Hepatocyte (in vitro differentiated cells): ENCODE results near the gene MEIS2. TPM values are rescaled to one million over a fixed set of nuclear protein-coding genes. Genes with fewer than 3 reads are reported as not detected.
A peak's percentile ranks its signal among the peaks of the same experiment; 100 is the strongest.

ENCODE experiments used
- DNase-seq: peaks from one replicate; pipeline ENCODE4 v3.0.0-alpha.2; 2016; ENCODE audit warnings: low spot score
- H2AFZ ChIP-seq: fragments of 200-600 bp; sonication (generic); 2 replicates; pipeline ENCODE4 v1.6.0; 2016; ENCODE audit warnings: antibody characterized with exemption, mild to moderate bottlenecking
- H3K27ac ChIP-seq: fragments of 200-600 bp; sonication (generic); 2 replicates; pipeline ENCODE4 v1.5.1; 2016; ENCODE audit warnings: mild to moderate bottlenecking
- H3K27me3 ChIP-seq: fragments of 200-600 bp; sonication (generic); 2 replicates; pipeline ENCODE4 v1.6.1; 2016
- H3K36me3 ChIP-seq: fragments of 200-600 bp; sonication (generic); replicated peaks from 2 replicates; pipeline ENCODE4 v1.5.1; 2016; ENCODE audit warnings: low read depth; ENCODE audit not compliant: insufficient read depth
- H3K4me1 ChIP-seq: fragments of 200-600 bp; sonication (generic); 2 replicates; pipeline ENCODE4 v1.5.1; 2016; ENCODE audit warnings: mild to moderate bottlenecking, moderate library complexity; ENCODE audit not compliant: insufficient read depth
- H3K4me2 ChIP-seq: fragments of 200-600 bp; sonication (generic); 2 replicates; pipeline ENCODE4 v1.6.0; 2016
- H3K4me3 ChIP-seq: fragments of 200-600 bp; sonication (generic); 2 replicates; pipeline ENCODE4 v1.5.1; 2016; ENCODE audit warnings: mild to moderate bottlenecking
- H3K79me2 ChIP-seq: fragments of 200-600 bp; sonication (generic); 2 replicates; pipeline ENCODE4 v1.6.0; 2017; ENCODE audit warnings: mild to moderate bottlenecking
- H3K9me2 ChIP-seq: fragments of 200-600 bp; sonication (generic); replicated peaks from 2 replicates; pipeline ENCODE4 v1.6.0; 2017; ENCODE audit warnings: mild to moderate bottlenecking; ENCODE audit not compliant: insufficient read depth
- H3K9me3 ChIP-seq: fragments of 200-600 bp; sonication (generic); 2 replicates; pipeline ENCODE4 v1.5.1; 2016; ENCODE audit warnings: low read depth, mild to moderate bottlenecking
- H4K20me1 ChIP-seq: fragments of 200-600 bp; sonication (generic); 2 replicates; pipeline ENCODE4 v1.6.0; 2016; ENCODE audit warnings: mild to moderate bottlenecking; ENCODE audit not compliant: insufficient read depth, poor library complexity, severe bottlenecking
- EZH2 ChIP-seq: fragments of 200-600 bp; sonication (generic); IDR thresholded peaks from 2 replicates; pipeline ENCODE4 v1.6.1; 2016; ENCODE audit warnings: antibody characterized with exemption, mild to moderate bottlenecking, borderline replicate concordance
- EZH2phosphoT487 ChIP-seq: fragments of 200-600 bp; sonication (generic); IDR thresholded peaks from one replicate; pipeline ENCODE4 v1.6.1; 2018; ENCODE audit warnings: antibody characterized with exemption, mild to moderate bottlenecking, low read depth, moderate library complexity; ENCODE audit not compliant: unreplicated experiment, severe bottlenecking
- WGBS: methylation state at CpG from one replicate; pipeline ENCODE4 v1.1.6; 2016; ENCODE audit warnings: low lambda C conversion rate; ENCODE audit errors: missing lambda C conversion rate; 5-methylcytosine and 5-hydroxymethylcytosine counted together
- polyA plus RNA-seq: library from polyadenylated mRNA; unstranded; fragments of >200 nt; fragmentation: Nextera tagmentation; extraction: Ambion mirVana; gene quantifications from 2 replicates; pipeline ENCODE4 v1.2.1, GENCODE V29; 2016
- total RNA-seq: library from RNA; depleted of rRNA; stranded (reverse); fragments of >200 nt; gene quantifications from 2 replicates; pipeline ENCODE4 v1.2.3, GENCODE V29; 2014
- TF ChIP-seq, protein P1 (sequence below): fragments of 200-600 bp; sonication (generic); IDR thresholded peaks from 2 replicates; pipeline ENCODE4 v1.5.1; 2016; ENCODE audit warnings: antibody characterized with exemption, mild to moderate bottlenecking; ENCODE audit not compliant: poor library complexity

The MEIS2 gene
- total and polyA plus RNA-seq, 2 experiments from 2014 or later = 20.6 to 33.5 TPM

GRCh38 chr15:36912311-36912712, 188.0 kb downstream of the MEIS2 start:
- H3K9me3 ChIP-seq = no peaks in the 10 kb centered on the region
- WGBS = 76% methylated on average over 2 of the region's 2 CpGs
- H3K4me3 ChIP-seq = no peak overlapping the region
- H4K20me1 ChIP-seq = no peaks in the 10 kb centered on the region
- H3K36me3 ChIP-seq = no peaks in the 10 kb centered on the region
- H2AFZ ChIP-seq = no peak overlapping the region
- peaks cover 11% of the 10 kb centered on the region for H3K4me1 ChIP-seq
- no peak overlapping the region for H3K4me2 ChIP-seq
- no peaks in the 10 kb centered on the region for H3K9me2 ChIP-seq
- no peak overlapping the region for H3K27ac ChIP-seq
- DNase-seq = no peak
- TF ChIP-seq EZH2phosphoT487 = no peak
- no peaks in the 10 kb centered on the region for H3K27me3 ChIP-seq
- peaks cover 13% of the 10 kb centered on the region for H3K79me2 ChIP-seq

GRCh38 chr15:36911322-36911944, 188.9 kb downstream of the MEIS2 start:
- DNase-seq = peak; percentile 37
- WGBS = 64% methylated on average over 5 of the region's 5 CpGs
- Histone ChIP-seq H3K4me3 (no peak overlapping the region), H4K20me1 (no peaks in the 10 kb centered on the region), H3K4me2 (no peak overlapping the region), H3K9me3 (no peaks in the 10 kb centered on the region), H3K27me3 (no peaks in the 10 kb centered on the region), H3K36me3 (no peaks in the 10 kb centered on the region), H2AFZ (no peak overlapping the region), H3K27ac (no peak overlapping the region), H3K79me2 (peaks cover 8% of the 10 kb centered on the region), H3K9me2 (no peaks in the 10 kb centered on the region), H3K4me1 (peaks cover 11% of the 10 kb centered on the region)
- TF ChIP-seq EZH2phosphoT487 (no peak), EZH2 (no peak)
- TF ChIP-seq, protein P1, sequence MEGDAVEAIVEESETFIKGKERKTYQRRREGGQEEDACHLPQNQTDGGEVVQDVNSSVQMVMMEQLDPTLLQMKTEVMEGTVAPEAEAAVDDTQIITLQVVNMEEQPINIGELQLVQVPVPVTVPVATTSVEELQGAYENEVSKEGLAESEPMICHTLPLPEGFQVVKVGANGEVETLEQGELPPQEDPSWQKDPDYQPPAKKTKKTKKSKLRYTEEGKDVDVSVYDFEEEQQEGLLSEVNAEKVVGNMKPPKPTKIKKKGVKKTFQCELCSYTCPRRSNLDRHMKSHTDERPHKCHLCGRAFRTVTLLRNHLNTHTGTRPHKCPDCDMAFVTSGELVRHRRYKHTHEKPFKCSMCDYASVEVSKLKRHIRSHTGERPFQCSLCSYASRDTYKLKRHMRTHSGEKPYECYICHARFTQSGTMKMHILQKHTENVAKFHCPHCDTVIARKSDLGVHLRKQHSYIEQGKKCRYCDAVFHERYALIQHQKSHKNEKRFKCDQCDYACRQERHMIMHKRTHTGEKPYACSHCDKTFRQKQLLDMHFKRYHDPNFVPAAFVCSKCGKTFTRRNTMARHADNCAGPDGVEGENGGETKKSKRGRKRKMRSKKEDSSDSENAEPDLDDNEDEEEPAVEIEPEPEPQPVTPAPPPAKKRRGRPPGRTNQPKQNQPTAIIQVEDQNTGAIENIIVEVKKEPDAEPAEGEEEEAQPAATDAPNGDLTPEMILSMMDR = no peak

DNA sequence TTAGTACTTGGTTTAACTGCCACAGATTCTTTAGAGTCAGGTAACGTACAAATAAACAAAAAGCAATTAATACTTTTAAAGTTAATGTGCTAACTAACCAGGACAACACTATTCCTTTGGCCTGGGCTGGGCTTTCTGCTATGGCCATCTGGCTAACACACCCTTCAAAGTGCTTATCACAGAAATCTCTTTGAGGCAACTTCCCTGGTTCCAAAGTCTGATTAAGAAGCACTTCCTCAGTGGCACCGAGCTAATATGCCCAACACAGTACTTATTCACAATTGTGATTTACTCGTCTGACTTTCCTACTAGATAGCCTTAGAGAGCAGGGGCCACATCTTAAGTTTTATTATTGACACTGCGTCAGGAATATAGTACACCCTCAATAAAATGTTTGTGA, 191.4 kb downstream of the MEIS2 start:
- no peak for DNase-seq
- no peak for TF ChIP-seq EZH2phosphoT487
- TF ChIP-seq EZH2 = no peak
- TF ChIP-seq, protein P1 = no peak
- Histone ChIP-seq H3K9me2 (no peaks in the 10 kb centered on the region), H3K4me2 (no peak overlapping the region), H3K9me3 (no peaks in the 10 kb centered on the region), H3K4me3 (no peak overlapping the region), H3K79me2 (peaks cover 8% of the 10 kb centered on the region), H3K27me3 (no peaks in the 10 kb centered on the region), H2AFZ (no peak overlapping the region), H3K36me3 (no peaks in the 10 kb centered on the region), H3K4me1 (peaks cover 19% of the 10 kb centered on the region), H3K27ac (no peak overlapping the region), H4K20me1 (no peaks in the 10 kb centered on the region)
- 73% methylated on average over 4 of the region's 4 CpGs for WGBS

DNA sequence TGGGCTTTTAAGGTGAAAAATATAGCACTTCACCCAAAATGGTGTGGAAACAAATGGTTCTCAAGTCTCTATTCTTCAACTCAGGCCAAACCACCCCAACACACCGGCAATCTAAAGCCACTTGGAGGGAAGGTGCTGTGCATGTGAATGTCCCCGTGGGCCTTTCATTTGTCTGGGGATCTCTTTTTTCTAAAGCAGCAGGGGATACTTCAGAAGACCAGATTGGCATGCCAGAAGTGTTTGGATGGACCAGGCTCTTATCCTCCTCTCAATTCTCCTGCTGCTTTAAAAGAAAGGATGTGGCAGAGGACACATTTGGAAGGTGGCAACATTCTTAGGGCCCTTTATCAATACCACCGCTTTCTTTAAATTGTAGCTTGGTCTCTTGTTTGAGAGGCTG, 193.1 kb downstream of the MEIS2 start:
- TF ChIP-seq, protein P1 = no peak
- TF ChIP-seq EZH2 = no peak
- H3K36me3 ChIP-seq = no peaks in the 10 kb centered on the region
- H2AFZ ChIP-seq = no peak overlapping the region
- H4K20me1 ChIP-seq = no peaks in the 10 kb centered on the region
- H3K4me2 ChIP-seq = no peak overlapping the region
- H3K9me2 ChIP-seq = no peaks in the 10 kb centered on the region
- 55% methylated on average over 3 of the region's 3 CpGs for WGBS
- peaks cover 8% of the 10 kb centered on the region for H3K79me2 ChIP-seq
- H3K4me3 ChIP-seq = no peak overlapping the region
- H3K27ac ChIP-seq = no peak overlapping the region
- no peak for DNase-seq
- peaks cover 14% of the 10 kb centered on the region for H3K4me1 ChIP-seq
- H3K27me3 ChIP-seq = no peaks in the 10 kb centered on the region
- no peaks in the 10 kb centered on the region for H3K9me3 ChIP-seq
